KOPT-K1 (cell line): Measurements from ENCODE around the gene IL19.

Experiments used
- H3K27ac ChIP-seq: fragments of 200-600 bp; sonication (generic); 2 replicates; pipeline ENCODE4 v1.5.1; 2016; ENCODE audit warnings: antibody characterized with exemption, mild to moderate bottlenecking, low read depth, low read length; ENCODE audit not compliant: poor library complexity, severe bottlenecking
- H3K36me3 ChIP-seq: fragments of 200-600 bp; sonication (generic); 2 replicates; pipeline ENCODE4 v1.5.1; 2017; ENCODE audit warnings: antibody characterized with exemption, mild to moderate bottlenecking, low read length, moderate library complexity; ENCODE audit not compliant: insufficient read depth
- H3K9me3 ChIP-seq: fragments of 200-600 bp; sonication (generic); 2 replicates; pipeline ENCODE4 v1.5.1; 2017; ENCODE audit warnings: antibody characterized with exemption, low read length, mild to moderate bottlenecking; ENCODE audit not compliant: insufficient read depth, poor library complexity, severe bottlenecking

Gene IL19

DNA sequence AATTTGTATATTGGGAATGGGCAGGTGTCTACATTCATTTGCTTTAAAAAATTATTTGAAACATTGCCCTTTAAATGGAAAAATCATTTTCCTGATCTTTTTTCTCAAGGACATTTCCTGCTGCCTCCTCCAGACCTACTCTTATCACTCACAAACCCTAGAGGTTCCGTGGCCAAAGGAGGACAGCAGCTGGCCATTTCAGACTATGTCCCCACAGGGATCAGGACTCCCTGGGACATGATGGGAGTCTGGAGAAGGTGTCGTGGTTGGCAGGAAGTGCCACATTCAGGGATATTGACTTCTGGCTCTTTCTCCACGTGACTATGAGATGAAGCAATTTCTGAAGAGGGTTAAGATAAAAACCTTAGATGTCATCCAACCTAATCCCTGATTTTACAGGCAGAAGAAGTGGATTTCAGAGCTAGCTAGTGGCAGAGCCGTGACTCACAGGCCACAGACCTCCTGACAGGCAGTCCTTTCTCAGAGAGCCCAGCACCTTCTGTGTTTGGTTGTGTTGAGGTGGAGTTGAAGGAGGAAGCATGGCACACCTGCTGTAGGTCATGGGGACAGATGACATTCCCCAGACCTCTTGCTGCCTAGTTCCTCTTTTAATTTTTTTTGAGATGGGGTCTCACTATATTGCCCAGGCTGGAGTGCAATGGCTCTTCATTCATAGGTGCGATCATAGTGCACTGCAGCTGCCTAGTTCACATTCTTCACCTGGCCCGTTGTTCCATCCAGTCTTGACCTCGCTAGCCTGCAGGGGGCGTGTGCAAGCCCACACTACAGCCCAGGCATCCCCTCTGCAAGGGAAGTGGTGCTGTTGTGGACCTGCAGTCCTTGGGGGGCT is 27.2 kb downstream of the IL19 start:
- no peaks in the 10 kb centered on the region for H3K36me3 ChIP-seq
- no peaks in the 10 kb centered on the region for H3K9me3 ChIP-seq
- H3K27ac ChIP-seq = no peak overlapping the region

DNA sequence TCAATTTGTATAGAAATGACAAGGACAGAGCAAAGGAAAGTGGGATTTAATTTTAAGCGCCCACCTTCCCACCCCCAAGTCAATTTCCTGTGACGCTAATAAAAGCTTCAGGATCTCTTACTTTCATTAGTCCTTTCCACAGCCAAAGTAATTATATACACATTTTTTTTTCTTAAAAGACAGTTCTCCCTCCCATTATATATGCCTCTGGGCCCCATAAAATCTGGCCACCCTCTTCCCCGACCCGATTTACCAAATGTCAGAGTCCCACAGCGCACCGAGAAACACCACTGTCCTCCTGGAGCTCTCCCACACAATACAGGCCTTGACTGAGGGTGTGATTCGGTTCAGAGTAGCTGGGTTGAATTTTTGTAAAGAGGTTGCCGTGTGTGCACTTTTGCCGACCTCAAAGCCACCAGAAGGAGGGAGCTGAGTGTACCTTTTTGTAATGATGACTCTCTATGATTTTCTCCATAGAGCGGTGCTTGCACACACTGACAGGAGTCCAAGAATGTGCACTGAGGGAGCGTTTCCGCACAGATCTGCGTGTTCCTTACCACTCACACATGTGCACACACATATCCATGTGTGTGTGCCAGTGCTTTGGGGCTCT is 27.9 kb downstream of the IL19 start:
- Histone ChIP-seq H3K36me3 (no peaks in the 10 kb centered on the region), H3K9me3 (no peaks in the 10 kb centered on the region), H3K27ac (no peak overlapping the region)

DNA sequence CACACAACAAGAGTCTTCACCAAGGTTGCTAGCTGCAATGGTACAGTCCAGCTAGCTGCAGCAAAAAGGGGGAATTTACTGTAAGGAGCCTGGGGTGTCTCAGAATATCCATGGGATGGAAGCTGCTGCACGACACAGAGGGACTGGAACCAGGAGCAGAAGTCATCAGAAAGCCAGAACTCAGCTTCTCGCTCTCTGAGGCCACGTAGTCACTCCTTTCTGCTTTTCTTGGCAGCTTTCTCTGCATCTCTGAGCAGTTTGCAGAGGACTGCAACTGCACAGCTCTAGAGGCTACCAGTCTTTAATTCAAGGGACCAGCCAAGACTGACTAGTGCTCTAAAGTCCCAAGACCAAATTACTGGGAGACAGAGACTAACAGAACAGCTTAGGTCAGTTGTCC is 28.7 kb downstream of the IL19 start:
- H3K27ac ChIP-seq = no peak overlapping the region
- H3K36me3 ChIP-seq = no peaks in the 10 kb centered on the region
- H3K9me3 ChIP-seq = no peaks in the 10 kb centered on the region

DNA sequence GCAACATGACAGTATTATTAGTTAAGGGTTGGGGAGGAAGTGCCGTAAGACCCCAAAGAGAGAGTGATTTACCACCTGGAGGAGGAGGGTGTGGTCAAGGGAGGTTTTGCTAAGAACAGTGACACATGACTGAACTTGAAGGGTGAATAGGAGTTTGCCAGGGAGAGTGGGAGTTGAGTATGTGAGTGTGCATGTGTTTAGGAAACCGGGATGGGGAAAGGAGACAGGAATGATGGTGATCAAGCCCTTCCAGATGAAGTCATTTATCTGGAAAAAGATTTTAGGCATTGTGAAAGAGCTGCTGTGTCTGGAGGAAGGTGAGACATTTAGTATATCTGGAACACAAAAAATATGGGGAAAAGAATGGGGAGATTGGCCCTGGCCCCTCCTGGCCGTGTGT is 29.8 kb downstream of the IL19 start:
- Histone ChIP-seq H3K9me3 (no peaks in the 10 kb centered on the region), H3K36me3 (no peaks in the 10 kb centered on the region), H3K27ac (no peak overlapping the region)

DNA sequence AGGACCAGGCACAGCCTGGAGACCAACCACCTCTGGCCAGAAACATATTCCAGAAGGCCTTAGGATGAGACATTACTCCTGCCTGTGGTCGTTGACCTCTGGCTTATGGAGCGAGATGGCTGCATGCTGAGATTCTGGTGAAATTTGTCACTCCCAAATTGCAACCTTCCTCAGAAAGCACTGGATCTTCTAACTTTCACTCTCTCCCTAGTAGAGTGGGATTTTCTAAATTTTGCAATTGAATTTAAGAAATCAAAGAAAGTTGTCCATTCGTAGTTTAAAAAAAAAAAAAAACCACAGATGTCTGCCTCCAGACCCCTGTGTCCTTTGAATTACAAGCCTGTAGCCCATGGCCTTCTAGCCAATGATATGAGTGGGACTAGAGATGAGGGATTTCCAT is 30.3 kb downstream of the IL19 start:
- Histone ChIP-seq H3K36me3 (no peaks in the 10 kb centered on the region), H3K27ac (no peak overlapping the region)

DNA sequence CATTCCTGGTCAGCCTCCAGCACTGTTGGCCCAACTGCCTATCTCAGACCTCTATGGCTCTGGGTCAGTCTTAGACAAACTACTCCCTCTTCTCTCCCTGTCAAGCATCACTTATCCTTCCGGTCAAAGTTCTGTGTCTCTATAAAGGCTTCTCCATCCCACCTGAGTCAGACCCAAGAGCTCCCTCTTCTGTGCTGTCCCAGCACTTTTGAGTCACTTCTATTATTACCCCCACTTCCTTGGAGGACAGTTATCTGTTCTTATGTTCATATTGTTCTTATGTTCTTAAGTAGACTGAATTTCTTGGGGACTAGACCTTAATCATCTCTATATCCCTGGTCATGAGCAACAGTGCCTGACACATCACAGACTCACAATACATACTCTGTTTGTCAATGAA is 30.9 kb downstream of the IL19 start:
- Histone ChIP-seq H3K27ac (no peak overlapping the region), H3K9me3 (no peaks in the 10 kb centered on the region), H3K36me3 (no peaks in the 10 kb centered on the region)

More for the DNA sequence above, 30.3 kb downstream of the IL19 start:
- H3K9me3 ChIP-seq = no peaks in the 10 kb centered on the region

DNA sequence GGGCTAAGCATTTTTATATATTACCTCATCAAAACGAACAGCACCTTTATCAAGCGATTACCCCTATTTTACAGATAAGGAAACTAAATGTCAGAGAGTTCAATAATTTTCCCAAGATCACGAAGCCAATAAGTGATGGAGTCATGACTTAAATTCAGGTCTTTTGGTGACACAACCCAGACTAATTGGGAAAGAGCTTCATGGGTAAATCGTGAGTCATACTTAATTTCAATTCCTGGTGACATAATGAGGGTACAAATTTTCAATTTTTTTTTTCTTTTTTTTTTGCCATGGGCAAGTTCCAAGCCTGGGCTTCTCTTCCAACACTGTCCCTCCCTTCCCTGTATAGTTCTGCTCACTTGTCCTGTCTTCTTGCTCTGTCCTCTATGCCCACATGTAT is 31.8 kb downstream of the IL19 start:
- H3K9me3 ChIP-seq = no peaks in the 10 kb centered on the region
- no peaks in the 10 kb centered on the region for H3K36me3 ChIP-seq
- H3K27ac ChIP-seq = peak overlapping the region; percentile 60

DNA sequence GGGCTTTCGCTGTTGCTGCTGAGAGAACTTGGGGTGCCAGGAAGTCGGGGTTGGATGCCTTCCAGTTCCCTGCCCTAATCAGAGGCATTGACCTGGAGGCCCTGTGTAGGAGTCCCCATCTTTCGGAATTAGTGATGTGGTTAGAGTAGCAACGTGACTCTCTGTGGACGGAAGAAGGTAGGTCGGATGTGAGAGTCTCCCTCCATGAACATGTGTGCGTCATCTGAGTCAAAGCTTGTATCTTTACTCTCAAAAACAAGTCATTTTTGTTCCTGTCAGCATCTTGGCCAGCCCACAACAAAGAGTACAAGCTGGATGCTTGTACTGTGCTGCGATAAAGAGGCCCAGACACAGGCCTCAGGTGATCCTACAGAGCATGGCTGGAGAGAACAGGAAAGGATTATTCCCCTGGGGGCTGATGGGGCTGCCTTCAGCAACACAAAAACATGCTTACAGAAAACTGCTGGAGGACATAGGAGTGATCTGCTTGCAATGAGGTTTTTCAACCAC is 32.7 kb downstream of the IL19 start:
- Histone ChIP-seq H3K9me3 (no peaks in the 10 kb centered on the region), H3K27ac (peak overlapping the region; percentile 60), H3K36me3 (no peaks in the 10 kb centered on the region)

DNA sequence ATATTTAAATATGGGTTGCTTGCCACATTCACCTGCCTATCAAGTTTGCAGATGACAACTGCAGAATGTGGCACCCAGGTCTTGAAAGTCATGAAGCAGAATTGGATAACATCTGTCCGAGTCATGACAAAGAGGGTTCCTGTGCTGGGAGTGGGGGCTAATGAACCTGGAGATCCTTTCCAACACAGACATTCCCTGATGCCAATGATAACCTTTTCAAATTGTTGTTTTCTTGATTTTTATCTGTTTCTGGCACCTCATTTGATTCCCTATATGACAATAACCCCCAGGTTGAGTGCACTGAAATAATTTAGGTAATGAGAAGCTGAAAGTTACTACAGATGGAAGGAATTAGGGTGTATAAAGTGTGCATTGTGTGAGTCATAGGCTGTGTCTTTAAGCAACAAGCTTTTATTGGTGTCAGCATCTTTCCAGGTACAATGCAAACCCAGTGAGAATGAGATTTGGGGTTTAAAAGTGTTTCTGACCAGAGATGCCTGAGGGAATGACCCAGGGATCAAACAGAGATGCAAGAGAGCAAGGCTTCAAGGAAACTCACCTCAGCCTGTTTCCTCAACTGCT is 33.7 kb downstream of the IL19 start:
- Histone ChIP-seq H3K9me3 (no peaks in the 10 kb centered on the region), H3K27ac (peak overlapping the region; percentile 60), H3K36me3 (no peaks in the 10 kb centered on the region)

DNA sequence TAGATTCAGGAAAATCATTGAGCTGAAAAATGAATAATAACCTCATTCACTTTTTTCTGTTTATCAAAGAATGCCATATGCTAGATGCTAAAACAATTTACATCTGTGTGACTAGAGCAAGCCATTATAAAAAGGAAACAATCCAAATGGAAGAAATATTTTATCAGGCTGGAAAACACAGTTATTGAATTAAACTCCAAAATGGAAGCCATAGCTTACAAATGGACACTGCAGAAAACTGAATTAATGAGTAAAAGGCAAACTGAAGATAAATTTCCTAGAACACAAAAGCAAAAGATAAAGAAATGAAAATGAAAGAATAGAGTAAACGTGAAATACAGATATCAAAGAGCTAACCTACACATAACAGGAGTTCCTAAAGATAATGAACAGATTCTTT is 34.8 kb downstream of the IL19 start:
- Histone ChIP-seq H3K9me3 (no peaks in the 10 kb centered on the region), H3K36me3 (no peaks in the 10 kb centered on the region), H3K27ac (no peak overlapping the region)

DNA sequence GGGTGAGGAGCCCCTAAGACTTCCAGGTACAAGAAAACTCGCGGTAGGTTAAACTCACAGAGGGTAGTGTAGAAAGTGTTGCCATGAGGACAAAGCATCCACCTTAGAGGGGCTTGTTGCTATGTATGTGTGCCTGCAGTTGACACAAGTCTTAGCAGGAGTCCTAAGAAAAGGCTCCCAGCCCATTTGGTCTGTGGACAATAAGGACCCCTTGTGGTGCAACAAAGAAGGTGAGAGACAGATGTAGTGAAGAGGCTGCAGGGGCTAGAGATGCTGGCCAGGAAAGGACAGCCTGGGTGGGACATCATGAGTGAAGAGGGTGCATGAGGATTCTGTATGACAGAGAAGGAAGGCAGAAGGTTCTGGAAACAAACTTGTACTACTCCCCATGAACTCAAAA is 38.0 kb downstream of the IL19 start:
- Histone ChIP-seq H3K36me3 (no peaks in the 10 kb centered on the region), H3K27ac (no peak overlapping the region), H3K9me3 (peaks cover 22% of the 10 kb centered on the region)

DNA sequence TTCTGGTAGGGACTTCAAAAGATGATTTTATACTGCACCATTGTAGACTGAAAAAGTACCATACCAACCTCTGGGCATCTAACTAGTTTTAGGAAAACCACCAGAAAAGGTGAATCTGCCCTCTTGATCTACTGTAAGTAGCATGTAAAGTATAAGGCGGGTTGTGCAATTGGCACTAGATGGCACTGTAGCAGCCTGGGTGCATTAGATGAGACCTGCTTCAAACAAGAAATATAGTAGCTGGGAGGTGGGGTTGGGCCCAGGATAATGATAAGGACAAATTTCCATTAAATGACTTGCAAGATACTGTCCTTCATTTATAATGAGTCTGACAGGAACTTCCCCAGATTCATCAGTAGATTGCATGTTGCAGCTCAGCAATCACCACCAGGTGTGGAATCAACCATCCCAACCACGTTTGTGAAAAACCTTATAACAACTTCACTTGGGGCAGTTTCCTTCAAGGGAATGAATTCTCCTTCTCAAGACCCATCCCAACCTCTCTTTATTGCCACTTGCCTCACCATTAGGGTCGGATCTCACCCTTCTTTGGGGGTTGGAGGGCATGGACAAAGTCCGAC is 39.0 kb downstream of the IL19 start:
- peaks cover 24% of the 10 kb centered on the region for H3K9me3 ChIP-seq
- no peak overlapping the region for H3K27ac ChIP-seq
- no peaks in the 10 kb centered on the region for H3K36me3 ChIP-seq

DNA sequence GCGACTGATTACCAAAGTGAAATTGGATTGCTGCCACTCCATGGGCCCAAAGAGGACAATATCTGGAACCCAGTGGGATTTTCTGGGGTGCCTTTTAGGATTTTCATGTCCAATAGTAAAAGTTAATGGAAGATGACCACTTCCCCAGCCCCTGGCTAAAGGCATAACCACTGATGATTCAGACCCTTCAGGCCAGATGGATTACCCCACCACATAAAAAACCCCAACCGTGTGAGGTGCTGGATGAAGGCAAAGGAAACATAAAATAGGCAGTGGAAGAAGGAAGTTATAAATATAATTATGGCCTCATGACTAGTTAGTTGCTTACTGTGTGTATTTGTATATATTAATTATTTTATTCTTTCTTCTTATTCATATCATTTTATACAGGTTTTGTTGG is 41.9 kb downstream of the IL19 start:
- H3K27ac ChIP-seq = no peak overlapping the region
- H3K9me3 ChIP-seq = peaks cover 24% of the 10 kb centered on the region
- no peaks in the 10 kb centered on the region for H3K36me3 ChIP-seq

DNA sequence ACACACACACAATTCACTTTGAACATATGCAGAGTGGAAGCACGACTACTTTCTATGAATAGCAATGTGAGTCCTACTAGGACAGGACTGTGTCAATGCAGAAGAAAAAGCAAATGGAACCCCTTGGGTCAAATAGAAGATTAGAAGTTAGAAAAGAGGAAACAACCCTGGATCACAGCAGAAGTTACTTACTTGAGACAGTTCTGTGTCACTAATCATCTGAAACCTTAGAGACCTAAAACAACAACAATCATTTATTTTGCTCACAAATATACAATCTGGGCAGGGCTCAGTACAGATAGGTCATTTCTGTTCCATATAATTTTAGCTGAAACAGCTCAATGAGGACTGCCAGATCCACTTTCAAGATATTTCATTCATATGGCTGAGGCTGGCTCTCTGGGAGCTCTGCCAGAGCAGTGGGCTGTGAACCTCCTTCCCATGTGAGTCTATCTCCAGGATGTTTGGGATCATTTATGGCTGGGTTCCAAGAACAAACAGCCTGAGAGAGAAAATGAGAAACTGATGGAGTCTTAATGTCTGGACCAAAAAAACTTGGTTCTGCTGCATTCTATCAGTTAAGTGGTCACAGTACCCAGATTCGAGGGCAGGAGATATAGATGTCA is 44.3 kb downstream of the IL19 start:
- H3K36me3 ChIP-seq = no peaks in the 10 kb centered on the region
- H3K27ac ChIP-seq = no peak overlapping the region
- H3K9me3 ChIP-seq = peaks cover 24% of the 10 kb centered on the region
